Fibroblast of the conjunctiva (primary cell): ENCODE data around the gene CST9.

ENCODE experiments used
- DNase-seq: peaks from one replicate; pipeline ENCODE4 v3.0.0-alpha.2; 2010; ENCODE audit warnings: low read depth

The CST9 gene, protein sequence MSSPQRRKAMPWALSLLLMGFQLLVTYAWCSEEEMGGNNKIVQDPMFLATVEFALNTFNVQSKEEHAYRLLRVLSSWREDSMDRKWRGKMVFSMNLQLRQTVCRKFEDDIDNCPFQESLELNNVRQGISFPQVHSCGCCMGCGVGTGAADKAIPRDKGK

DNA sequence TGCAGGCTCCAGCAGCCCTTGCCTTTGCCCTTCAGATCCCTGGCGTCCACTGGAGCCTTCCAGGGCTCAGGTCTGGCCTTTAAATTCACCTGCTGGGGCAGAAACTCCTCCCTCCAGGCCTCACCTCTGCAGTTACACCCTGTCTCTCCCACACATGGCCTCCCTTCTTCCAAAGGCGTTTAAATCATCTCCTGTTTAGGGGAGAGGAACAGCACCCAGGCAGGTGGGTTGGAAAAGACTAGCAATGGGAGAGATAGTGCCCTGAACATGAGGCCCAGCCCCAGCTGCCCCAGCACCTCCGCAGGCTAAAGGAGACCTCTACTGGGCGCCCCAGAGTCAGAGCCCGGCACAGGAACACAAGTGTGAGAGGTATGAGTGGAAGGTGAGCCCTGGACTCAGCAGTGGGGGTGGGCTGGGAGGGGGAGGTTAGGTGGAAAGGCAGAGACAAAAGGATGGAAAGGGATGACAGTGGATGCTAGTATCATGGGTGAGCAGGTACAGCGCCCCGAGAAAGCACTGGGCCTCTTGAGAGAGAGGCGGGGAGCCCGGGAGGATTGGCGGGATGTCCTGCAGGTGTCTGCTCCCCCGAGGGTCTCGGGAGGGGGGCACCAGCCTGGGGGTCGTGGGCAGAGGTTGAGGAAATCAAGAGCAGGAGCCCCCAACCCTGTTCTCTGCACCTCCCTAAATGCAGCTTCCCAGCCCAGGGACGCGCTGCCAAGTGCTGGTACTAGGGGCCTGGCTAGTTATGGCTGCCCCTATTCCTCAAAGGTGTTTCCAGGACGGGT, at the start of gene CST9:
Gene CST9 (minus strand): TSS at position 51 of the 785 bp plus-strand sequence. CDS start 53 bp downstream, outside the sequence.
- no peak for DNase-seq

DNA sequence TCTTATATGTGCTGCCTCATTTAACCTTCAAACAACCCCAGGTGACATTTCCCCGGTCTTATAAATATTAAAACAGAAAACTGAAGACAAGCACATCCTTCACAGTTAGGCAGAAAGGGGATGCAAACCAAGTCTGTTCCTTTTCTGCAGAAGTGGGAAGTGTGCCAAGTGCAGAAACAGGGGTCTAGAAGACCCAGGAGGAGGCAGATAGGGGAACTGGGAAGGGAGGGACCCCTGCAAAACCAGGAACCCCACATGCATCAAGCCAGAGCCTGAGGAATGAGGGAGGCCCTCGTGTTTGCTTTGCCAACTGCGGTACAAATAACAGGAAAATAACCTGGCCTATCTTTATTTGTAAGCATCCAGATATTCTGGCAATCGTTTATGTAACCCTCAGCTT, 49.0 kb upstream of the CST9 start:
- no peak for DNase-seq

DNA sequence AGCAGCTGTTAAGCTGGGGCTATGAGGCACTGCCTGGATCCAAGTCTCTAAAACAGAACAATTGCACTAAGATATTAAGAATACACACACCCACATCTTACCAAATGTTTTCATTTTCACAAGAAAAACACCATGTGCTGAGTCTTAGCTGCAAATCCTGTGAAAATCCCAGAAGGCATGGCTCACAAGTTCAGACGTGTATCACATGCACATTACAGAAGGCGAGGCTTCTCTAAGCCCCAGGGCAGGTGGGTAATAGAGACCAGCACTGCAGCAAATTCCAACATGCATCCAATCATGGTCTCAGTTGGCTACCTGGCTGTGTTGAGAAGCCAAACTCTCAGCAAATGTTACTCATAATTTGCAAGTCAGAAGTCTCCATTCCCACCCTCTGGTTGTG, 48.3 kb upstream of the CST9 start:
- DNase-seq = no peak

DNA sequence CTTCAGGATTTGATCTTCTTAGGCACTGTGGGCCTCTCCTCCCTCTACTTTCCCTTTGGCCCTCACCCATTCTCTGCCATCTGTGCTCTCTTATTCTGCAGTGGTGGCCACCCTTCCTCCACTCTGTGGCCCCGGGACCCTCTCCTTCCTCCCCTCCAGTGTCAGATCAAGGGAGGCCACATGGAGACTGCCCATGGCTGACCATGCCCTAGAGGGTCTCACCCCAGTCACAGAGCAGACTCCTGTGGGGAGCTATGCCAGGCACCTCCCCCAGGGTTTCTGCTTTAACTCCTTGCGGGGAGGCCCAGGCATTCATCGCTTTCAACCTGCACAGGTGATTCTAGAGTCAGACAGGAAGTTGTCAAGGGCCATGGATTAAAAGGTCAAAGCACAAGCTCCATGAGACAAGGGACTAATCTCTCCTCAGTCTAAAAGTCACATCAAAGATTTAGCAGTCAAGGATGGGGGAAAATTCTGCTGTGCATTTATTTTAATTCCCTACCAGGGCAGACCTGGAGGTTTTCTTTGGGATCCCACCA, 47.8 kb upstream of the CST9 start:
- DNase-seq = no peak

DNA sequence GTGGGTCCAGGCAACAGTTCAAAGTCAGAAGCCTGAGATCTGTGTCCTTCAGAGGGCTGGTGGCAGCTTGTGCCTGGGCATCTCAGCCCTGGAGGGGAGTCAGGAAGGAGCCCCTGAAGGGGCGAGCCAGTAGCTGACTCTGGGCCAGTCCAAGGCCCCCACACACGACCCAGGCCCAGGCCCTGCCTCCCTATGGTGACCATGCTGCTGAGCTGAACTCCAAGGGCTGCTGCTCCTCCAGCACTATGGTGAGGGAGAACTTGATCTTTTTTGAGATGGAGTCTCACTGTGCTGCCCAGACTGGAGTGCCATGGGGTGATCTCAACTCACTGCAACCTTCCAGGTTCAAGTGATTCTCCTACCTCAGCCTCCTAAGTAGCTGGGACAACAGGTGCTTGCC, 47.2 kb upstream of the CST9 start:
- no peak for DNase-seq

DNA sequence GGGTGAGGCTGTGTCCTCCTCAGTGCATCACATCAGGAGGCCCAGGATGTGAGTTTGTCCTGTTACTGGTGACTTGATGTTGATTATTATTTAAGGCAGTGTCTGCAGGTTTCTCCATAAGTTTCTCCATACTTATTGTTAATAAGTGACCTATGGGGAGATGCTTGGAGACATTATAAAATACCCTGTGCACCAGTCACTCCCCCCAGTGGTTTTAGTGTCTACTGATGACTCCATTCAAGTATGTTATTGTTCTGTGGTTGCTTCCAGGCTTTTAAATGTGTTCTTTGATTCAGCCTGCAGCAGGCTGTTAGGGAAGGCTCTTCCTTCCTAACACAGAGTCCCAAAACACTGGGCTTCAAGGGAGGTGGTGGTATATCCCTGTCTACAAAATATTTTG, 46.7 kb upstream of the CST9 start:
- DNase-seq = no peak

DNA sequence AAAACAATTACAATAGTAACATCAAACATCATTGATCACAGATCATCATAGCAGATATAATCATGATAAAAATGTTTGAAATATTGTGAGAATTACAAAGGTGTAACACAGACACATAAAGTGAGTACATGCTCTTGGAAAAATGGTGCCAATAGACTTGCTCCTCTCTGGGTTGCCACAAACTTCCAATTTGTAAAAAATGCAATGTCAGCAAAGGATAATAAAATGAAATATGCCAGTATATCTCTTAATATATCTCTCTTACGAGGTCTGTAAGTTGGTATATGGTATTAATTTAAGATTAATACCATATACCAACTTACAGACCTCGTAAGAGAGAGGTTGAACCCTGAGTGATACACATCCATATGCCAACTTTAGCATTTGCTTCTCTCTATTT, 45.4 kb upstream of the CST9 start:
- DNase-seq = no peak

DNA sequence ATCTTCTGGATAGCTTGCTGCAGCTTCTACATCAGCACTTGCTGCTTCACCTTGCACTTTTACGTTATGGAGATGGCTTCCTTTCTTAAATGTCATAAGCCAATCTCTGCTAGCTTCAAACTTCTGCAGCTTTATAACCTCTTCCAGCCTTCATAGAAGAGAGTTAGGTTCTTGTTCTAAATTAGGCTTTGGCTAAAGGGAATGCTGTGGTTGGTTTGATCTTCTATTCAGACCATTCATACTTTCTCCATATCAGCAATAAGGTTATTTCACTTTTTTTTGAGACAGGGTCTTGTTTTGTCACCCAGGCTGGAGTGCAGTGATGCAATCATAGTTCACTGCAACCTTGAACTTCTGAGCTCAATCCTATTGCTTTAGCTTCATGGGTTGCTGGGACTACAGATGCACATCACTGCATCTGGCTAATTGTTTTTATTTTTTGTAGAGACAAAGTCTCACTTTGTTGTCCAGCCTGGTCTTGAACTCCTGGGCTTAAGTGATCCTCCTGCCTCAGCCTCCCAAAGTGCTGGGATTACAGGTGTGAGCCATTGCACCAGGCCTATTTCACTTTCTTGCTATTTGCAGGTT, 44.2 kb upstream of the CST9 start:
- DNase-seq = no peak

DNA sequence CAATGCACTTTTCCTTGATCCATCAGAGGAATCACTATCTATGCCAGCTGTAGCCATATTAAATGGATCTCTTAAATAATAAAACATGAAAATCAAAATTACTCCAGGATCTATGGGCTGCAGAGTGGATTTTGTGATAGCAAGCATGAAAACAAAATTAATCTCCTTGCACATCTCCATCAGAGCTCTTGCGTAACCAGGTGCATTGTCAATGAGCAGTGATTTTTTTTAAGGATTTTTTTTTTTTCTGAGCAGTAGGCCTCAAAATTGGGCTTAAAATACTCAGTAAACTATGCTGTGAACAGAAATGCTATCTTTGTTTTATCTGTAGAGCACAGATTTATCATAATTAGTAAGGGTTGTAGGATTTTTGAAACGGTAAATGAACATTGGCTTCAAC, 43.5 kb upstream of the CST9 start:
- no peak for DNase-seq

DNA sequence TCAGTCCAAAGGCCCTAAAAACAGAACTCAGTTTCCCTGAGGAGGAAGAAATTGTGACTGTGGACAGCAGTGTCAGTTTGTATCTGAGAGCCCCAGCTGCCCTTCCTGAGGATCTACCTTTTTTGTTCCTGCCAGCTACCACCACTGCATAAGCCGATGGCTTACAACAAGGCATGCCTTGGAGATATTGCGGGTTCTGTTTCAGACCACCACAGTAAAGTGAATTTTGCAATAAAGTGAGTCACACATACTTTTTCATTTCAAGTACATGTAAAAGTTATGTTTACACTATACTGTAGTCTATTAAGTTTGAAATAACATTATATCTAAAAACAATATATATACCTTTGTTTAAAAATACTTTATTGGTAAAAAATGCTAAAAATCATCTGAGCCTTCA, 41.6 kb upstream of the CST9 start:
- DNase-seq = no peak

DNA sequence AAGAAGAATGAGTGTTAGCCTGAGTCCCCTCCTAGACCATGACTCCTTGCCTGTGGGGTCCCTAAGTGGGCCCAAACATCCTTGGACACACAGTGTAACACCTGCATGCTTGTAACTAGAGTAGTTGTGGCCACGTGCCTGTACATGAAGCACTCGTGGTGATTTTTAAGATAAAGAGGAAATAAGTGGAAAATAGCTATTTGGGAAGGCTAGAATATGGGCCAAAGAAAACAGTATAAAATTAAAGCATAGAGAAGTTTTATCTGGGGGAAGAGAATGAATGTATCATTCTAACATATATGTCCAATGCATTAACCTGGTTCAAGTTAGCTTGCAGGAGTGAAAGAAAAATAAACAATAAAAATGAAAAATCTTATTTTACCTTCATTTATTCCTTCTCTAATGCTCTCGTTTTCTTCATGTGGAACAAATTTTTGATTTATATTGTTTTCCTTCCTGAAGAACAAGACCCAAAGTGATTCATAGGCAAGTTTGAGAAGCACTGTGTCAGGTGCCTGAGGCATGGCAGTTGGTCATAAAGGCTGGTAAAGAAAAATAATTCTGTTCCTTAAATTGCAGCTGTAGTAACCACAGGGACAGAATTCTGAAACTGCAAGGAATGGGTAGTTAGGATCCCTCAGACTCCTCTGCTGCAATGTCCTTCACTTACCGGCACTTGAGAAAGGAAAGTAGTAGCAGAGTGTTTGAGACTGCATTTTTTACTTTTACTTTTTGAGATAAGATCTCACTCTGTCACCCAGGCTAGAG, 40.6 kb upstream of the CST9 start:
- no peak for DNase-seq

DNA sequence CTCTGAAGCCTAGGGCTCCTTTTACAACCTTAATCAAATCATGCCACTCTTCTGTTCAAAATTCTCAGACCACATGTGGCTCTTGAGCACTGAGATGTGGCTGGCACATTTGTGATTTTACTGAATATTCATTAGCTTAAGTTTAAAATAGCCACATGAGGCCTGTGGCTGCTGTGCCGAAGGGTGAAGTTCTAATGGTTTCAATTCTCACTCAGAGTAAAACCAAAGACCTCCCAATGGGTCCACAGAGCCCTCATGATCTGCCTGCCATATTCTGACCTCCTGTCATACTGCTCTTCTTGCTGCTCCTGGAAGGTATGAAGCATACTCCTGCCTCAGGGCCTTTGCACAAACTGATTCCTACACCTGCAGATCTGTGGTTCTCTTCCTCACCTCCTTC, 39.9 kb upstream of the CST9 start:
- no peak for DNase-seq

DNA sequence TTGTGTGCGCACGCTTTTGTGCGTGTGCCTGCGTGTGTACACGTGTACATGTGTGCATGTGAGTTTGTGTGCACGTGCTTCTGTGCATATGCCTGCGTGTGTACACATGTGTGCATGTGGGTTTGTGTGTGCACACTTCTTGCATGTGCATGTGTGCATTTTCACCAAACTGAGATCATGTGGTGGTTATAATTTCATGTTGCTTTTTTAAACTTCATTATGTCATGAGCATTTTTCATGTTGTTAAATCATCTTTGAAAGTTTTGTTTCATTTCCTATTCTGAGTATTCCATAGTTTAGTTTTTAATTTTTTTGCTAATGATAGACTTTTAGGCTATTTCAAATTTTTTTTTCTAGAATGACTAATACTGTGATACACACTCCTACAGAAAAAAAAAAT, 38.4 kb upstream of the CST9 start:
- no peak for DNase-seq

DNA sequence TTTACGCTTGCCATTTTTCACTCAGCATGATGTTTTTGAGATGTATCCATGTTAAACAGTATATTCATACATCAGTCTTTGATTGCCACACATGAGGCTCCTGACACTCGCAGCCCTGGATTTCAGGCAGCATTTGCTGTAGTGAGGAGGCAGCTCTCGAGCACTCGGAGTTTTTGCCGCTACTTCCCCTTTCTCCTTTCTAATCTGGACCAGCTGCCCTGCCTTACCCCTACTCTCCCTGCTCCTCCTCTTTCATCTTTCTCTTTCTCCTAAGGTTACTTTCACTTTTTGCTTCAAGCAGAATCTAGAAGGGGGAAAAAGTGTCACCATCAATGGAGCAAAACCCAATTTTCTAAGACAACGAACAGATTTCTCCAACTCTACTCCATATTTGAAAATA, 37.9 kb upstream of the CST9 start:
- DNase-seq = no peak

DNA sequence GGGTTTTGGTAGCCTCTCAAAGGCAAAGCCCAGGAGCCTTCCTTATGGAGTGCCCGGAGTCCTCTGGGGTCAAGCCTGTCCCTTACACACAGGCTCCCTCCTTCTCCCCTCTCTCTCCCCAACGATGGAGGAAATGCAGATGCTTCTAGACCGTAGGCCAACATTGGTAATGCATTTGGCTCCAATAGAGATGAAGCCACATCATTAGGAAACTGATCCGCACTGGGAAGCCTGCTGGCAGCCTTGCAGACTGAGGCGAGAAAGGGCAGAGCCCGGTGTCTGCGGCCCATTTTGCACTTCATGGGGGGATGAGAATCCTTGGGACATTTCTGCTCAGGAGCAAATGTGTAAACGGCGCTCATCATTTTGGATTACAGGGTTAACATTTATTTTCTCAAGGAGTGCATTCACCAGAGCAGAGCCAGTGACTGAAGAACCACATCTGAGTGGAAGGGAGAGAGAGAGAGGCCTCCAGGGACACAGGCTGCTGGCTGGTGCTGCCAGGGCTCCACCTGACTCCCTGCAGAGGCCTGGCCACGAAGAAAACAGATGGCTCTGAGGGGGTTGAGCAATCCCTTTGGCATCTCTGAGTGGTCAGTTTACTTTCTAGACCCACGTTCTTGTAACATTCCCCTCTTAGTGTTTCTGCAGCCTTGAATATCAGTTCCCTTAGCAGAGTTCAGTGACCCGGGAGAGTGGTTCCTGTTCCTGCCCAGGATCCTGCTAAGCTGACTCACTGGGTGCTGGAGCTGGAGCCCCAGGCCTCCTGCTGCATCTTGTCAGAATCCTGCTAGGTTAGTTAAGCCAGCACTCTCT, 36.4 kb upstream of the CST9 start:
- peak; percentile 63 for DNase-seq

DNA sequence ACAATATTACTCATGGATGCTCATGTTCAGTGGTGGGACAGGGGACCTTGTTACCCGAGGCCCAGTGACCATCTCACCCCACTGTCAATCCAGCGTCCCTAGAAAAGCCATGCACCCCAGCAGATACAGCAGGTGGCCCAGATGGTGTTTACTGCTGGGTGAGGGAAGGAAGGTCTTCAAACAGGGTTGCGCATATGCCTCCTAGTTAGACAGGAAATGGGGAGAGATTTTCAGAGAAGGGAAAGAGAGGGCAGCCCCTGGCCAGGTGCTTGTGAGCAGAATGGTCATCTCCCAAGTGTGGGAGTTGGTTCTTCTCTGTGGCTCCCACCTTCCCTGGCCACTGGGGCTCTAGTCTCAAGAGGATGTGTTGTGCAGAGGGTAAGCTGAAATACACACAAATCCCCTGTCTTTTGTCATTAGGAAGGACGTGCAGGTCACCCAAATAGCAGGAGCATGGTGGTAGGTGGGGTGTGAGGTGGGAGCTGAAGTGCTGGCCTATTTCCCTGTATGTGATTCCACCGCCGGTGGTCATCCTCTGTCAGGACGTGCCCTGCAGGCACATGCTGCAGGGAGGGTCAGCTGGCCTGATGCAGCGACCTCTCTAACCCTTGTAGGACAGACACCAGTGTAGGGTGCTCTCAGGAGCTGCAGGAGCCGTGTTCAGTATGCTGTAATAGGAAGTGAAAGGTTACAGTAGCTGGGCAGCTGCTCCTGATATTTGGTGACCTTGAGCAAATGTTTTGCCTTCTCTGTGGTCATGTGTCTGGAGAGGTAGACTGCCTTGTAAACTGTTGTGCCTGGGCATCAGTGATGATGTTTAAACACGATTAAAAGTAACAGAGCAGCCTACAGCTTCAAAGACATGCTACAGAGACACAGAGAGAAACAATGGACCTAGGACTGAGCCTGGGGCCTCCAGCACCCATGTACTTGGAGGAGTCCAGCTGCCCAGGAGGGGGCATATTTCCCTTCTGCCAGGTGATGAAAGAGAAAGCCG, 35.3 kb upstream of the CST9 start:
- DNase-seq = no peak

DNA sequence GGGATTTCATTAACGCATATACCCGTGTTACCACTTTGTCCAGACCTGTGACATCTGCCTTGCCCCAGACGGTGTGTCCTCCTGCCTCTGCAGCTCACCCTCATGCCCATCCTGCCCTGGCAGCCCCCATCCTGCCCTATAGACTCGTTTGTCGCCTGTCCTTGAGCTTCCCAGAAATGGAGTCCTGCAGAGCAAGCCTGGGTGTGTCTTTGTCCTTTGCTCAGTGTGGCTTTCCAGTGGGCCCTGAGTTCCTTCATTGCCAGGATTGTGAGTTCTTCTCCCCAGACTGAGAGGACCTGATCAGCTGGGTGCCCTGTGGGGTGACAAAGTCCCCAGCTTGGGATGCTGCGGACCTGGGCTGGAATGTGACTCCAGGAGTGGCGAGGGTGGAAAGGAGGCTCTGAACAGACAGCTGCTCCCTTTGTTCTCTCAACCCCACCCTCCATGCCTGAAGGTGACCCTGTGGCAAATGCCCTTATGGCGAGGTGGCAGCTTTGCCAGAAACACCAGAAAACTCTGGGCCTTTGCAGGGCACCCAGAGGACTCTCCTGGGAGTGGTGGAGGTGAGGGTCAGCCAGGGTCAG, 34.4 kb upstream of the CST9 start:
- no peak for DNase-seq

DNA sequence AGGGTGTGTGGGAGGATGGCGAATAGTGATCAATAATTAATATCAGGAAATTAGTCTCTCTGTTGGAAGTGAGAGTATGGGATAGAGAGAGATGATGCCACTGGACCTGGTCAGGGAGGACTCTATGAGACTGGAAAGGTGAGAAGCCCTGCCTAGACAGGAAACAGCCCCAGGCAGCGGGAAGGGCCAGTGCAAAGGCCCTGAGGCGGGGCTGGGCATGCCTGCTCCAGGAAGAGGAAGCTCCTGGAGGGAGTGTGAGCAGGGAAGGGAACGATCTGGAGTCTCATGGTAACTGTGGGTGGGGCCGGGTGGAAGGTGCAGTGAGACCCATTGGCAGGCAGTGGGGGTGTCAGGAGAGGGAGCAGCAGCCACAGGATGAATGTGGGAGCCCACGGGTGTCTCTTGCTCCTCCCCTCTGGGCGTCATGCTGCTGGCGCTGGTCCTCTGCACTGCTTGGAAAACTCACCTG, 33.8 kb upstream of the CST9 start:
- DNase-seq = no peak

DNA sequence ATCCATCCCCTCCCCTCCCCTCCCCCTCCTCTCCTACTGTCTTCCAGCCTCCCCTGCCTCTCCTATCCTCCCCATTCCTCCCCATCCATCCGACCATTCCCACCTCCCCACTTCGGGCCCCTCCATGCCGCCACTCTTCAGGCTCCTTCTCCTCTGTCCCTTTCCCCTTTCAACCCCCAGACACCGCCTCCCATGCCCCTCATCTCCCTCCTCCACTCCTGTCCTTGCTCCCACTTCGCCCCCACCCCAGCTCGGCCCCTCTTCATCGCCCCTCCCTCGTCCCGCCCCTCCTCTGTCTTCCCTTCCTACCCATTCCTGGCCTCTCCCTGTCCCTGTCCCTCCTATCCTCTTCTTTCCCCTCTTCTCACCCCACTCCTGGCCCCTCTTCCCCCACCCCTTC, 32.6 kb upstream of the CST9 start:
- no peak for DNase-seq
